PC-3 (cell line): Measurements from ENCODE around the gene JPH3. TPM values are rescaled to one million over a fixed set of nuclear protein-coding genes. Genes with fewer than 3 reads are reported as not detected.

Experiments used
- ATAC-seq: fragments of 200-7000 bp; cut with Tn5 transposase; 2 replicates; pipeline ENCODE4 v1.9.1; 2020; ENCODE audit warnings: mild to moderate bottlenecking, moderate library complexity
- BruUV-seq: library from RNA; stranded (reverse); fragments of 400-500 nt; replicated peaks from 2 replicates; lab custom pipeline; 2021; lab: Mats Ljungman, UMichigan
- CTCF ChIA-PET: fragments of 300-600 bp; sonication (Branson Sonifier 250); formaldehyde crosslinking; loops from one replicate; lab custom pipeline; 2022; ENCODE audit warnings: antibody characterized with exemption; lab: Charles Lee
- POLR2A ChIA-PET: fragments of 300-600 bp; sonication (Branson Sonifier 250); formaldehyde crosslinking; loops from one replicate; lab custom pipeline; 2022; ENCODE audit warnings: antibody characterized with exemption; ENCODE audit not compliant: unreplicated experiment; lab: Charles Lee
- DNase-seq: peaks from one replicate; pipeline ENCODE4 v3.0.0-alpha.2; 2015
- H2AFZ ChIP-seq: fragments of 300-600 bp; sonication (generic); 2 replicates; pipeline ENCODE4 v1.6.0; 2016; ENCODE audit warnings: antibody characterized with exemption, low read length
- H3F3A ChIP-seq: fragments of 300-600 bp; sonication (generic); one replicate; pipeline ENCODE4 v1.6.0; 2017; ENCODE audit warnings: antibody characterized with exemption, low read length, control low read depth, mild to moderate bottlenecking; ENCODE audit not compliant: unreplicated experiment
- H3K27ac ChIP-seq: fragments of 300-600 bp; sonication (generic); 2 replicates; pipeline ENCODE4 v1.5.1; 2016; ENCODE audit warnings: mild to moderate bottlenecking, low read length
- H3K27me3 ChIP-seq: fragments of 300-600 bp; sonication (generic); 2 replicates; pipeline ENCODE4 v1.6.1; 2016; ENCODE audit warnings: low read length, mixed read lengths
- H3K36me3 ChIP-seq: fragments of 300-600 bp; sonication (generic); 2 replicates; pipeline ENCODE4 v1.6.1; 2016; ENCODE audit warnings: low read depth, mixed run types, low read length, mixed read lengths
- H3K4me1 ChIP-seq: fragments of 300-600 bp; sonication (generic); 2 replicates; pipeline ENCODE4 v1.5.1; 2016; ENCODE audit warnings: low read length; ENCODE audit not compliant: insufficient read depth
- H3K4me2 ChIP-seq: fragments of 300-600 bp; sonication (generic); 2 replicates; pipeline ENCODE4 v1.6.0; 2016; ENCODE audit warnings: low read length
- H3K4me3 ChIP-seq: fragments of 300-600 bp; sonication (generic); 2 replicates; pipeline ENCODE4 v1.5.1; 2016; ENCODE audit warnings: mild to moderate bottlenecking, low read length, mixed read lengths
- H3K79me2 ChIP-seq: fragments of 300-600 bp; sonication (generic); 2 replicates; pipeline ENCODE4 v1.6.1; 2017; ENCODE audit warnings: low read length, mixed read lengths
- H3K9ac ChIP-seq: fragments of 300-600 bp; sonication (generic); 2 replicates; pipeline ENCODE4 v1.6.0; 2016; ENCODE audit warnings: mild to moderate bottlenecking, low read length
- H3K9me2 ChIP-seq: fragments of 300-600 bp; sonication (generic); replicated peaks from 2 replicates; pipeline ENCODE4 v1.6.1; 2016; ENCODE audit warnings: mixed run types, low read length, mixed read lengths
- H3K9me3 ChIP-seq: fragments of 300-600 bp; sonication (generic); 2 replicates; pipeline ENCODE4 v1.6.1; 2016; ENCODE audit warnings: low read length, mixed read lengths
- H4K20me1 ChIP-seq: fragments of 300-600 bp; sonication (generic); 2 replicates; pipeline ENCODE4 v1.6.1; 2016; ENCODE audit warnings: low read length, mixed read lengths
- CTCF ChIP-seq: fragments of 300-600 bp; sonication (generic); conservative IDR thresholded peaks from 2 replicates; pipeline ENCODE4 v1.5.1; 2017; ENCODE audit warnings: antibody characterized with exemption, low read depth, mild to moderate bottlenecking, low read length
- EZH2 ChIP-seq: fragments of 300-600 bp; sonication (generic); IDR thresholded peaks from one replicate; pipeline ENCODE4 v1.6.1; 2017; ENCODE audit warnings: antibody characterized with exemption, mild to moderate bottlenecking, low read length; ENCODE audit not compliant: unreplicated experiment
- EZH2phosphoT487 ChIP-seq: fragments of 300-600 bp; sonication (generic); IDR thresholded peaks from 2 replicates; pipeline ENCODE4 v1.6.1; 2018; ENCODE audit warnings: mild to moderate bottlenecking, antibody characterized with exemption, low read length, borderline replicate concordance
- intact Hi-C: fragments of 100-400 bp; cut with micrococcal nuclease; formaldehyde crosslinking; loops from 2 replicates; pipeline ENCODE4 v1.9.0; 2023
- total RNA-seq: library from RNA; depleted of rRNA; stranded (reverse); fragments of >200 nt; gene quantifications from 2 replicates; pipeline ENCODE4 v1.2.3, GENCODE V29; 2014

JPH3 gene
- total RNA-seq, 1 experiment from 2014 or later: not detected

GRCh38 chr16:87733190-87733589 lies 130.9 kb downstream of the JPH3 start:
- intact Hi-C loops: no loop called here
- H3K79me2 ChIP-seq: 0 out of 2 replicates have a peak, but pooled peaks cover 11% of the 10 kb centered on the region
- ChIA-PET POLR2A (no interaction called here), CTCF (no interaction called here)
- H3K9ac ChIP-seq: no peak overlapping the region
- BruUV-seq: no TSS peak
- H3K36me3 ChIP-seq: peaks cover 9% of the 10 kb centered on the region
- H3K4me2 ChIP-seq: no peak overlapping the region
- H3K27me3 ChIP-seq: no peaks in the 10 kb centered on the region
- no peak for TF ChIP-seq CTCF
- no peak for TF ChIP-seq EZH2
- TF ChIP-seq EZH2phosphoT487: no peak
- H3K4me1 ChIP-seq: no peaks in the 10 kb centered on the region
- H3F3A ChIP-seq: no peaks in the 10 kb centered on the region
- no peaks in the 10 kb centered on the region for H4K20me1 ChIP-seq
- ATAC-seq: no peak
- H3K4me3 ChIP-seq: no peak overlapping the region
- H3K9me3 ChIP-seq: no peaks in the 10 kb centered on the region
- H2AFZ ChIP-seq: no peak overlapping the region
- no peaks in the 10 kb centered on the region for H3K9me2 ChIP-seq
- no peak for DNase-seq
- H3K27ac ChIP-seq: no peak overlapping the region

- H2AFZ ChIP-seq: no peak overlapping the region
- peaks cover 5% of the 10 kb centered on the region; the same call in 1 of the 2 replicates for H3K36me3 ChIP-seq
- H3F3A ChIP-seq: no peaks in the 10 kb centered on the region
- H3K4me1 ChIP-seq: no peaks in the 10 kb centered on the region
- ChIA-PET CTCF (no interaction called here), POLR2A (no interaction called here)
- H3K79me2 ChIP-seq: 0 out of 2 replicates have a peak, but pooled peaks cover 11% of the 10 kb centered on the region
- BruUV-seq: no TSS peak
- no peaks in the 10 kb centered on the region for H3K9me3 ChIP-seq
- DNase-seq (no peak), ATAC-seq (no peak)
- H3K9ac ChIP-seq: no peak overlapping the region
- no peaks in the 10 kb centered on the region for H3K27me3 ChIP-seq
- no peak overlapping the region for H3K4me2 ChIP-seq
- no peak overlapping the region for H3K4me3 ChIP-seq
- H4K20me1 ChIP-seq: no peaks in the 10 kb centered on the region
- H3K27ac ChIP-seq: no peak overlapping the region
- TF ChIP-seq CTCF (no peak), EZH2 (no peak), EZH2phosphoT487 (no peak)
- intact Hi-C loops: no loop called here
- H3K9me2 ChIP-seq: no peaks in the 10 kb centered on the region
Observed at GRCh38 chr16:87734644-87735043, 132.3 kb downstream of the JPH3 start.

GRCh38 chr16:87735270-87736007 lies 133.1 kb downstream of the JPH3 start:
- Histone ChIP-seq H3F3A (no peaks in the 10 kb centered on the region), H4K20me1 (no peaks in the 10 kb centered on the region), H3K27me3 (no peaks in the 10 kb centered on the region), H3K9me2 (no peaks in the 10 kb centered on the region), H3K4me2 (no peak overlapping the region), H3K9me3 (no peaks in the 10 kb centered on the region), H2AFZ (no peak overlapping the region), H3K79me2 (0 out of 2 replicates have a peak, but pooled peaks cover 11% of the 10 kb centered on the region), H3K4me3 (no peak overlapping the region), H3K4me1 (no peaks in the 10 kb centered on the region), H3K9ac (no peak overlapping the region), H3K36me3 (peaks cover 2% of the 10 kb centered on the region; the same call in 1 of the 2 replicates), H3K27ac (no peak overlapping the region)
- CTCF ChIA-PET: no interaction called here
- BruUV-seq: no TSS peak
- DNase-seq: no peak
- TF ChIP-seq EZH2phosphoT487: no peak
- TF ChIP-seq EZH2: no peak
- TF ChIP-seq CTCF: no peak
- ATAC-seq: no peak
- POLR2A ChIA-PET: no interaction called here
- intact Hi-C loops: no loop called here
